Jurkat, Clone E6-1 (cell line): ENCODE measurements around the gene STUB1.

Experiments
- DNase-seq: peaks from one replicate; pipeline ENCODE4 v3.0.0-alpha.2; 2011; ENCODE audit warnings: low read depth, low spot score
- H3K4me3 ChIP-seq: 2 replicates; pipeline ENCODE4 v1.5.1; 2011; ENCODE audit warnings: mild to moderate bottlenecking, low read length, control low read depth, moderate library complexity

STUB1 gene

DNA sequence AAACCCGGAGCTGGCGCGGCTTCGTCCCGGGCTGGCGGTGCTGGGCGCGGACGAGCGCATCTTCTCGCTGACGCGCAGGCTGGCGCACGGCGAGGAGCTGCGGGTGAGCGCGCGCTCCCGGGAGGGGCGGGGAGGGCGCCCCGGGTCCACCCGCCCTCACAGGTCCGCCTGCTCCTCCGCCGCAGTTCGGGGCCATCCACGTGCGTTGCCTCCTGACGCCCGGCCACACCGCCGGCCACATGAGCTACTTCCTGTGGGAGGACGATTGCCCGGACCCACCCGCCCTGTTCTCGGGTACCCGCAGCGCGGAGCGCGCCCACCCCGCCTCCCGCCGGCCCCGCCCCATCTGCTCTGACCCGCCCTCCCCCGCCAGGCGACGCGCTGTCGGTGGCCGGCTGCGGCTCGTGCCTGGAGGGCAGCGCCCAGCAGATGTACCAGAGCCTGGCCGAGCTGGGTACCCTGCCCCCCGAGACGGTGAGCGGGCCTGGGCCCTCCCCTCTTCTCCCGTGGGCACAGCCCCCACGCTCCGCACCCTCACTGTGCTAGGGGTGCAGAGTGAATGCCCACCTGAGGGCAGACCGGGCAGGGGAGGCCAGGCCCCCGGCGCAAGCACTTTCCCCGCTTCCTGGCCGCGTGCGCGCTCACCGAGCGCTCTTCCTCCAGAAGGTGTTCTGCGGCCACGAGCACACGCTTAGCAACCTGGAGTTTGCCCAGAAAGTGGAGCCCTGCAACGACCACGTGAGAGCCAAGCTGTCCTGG is 48.1 kb downstream of the STUB1 start:
- H3K4me3 ChIP-seq = peak overlapping the region; percentile 64
- DNase-seq = peak; percentile 42

DNA sequence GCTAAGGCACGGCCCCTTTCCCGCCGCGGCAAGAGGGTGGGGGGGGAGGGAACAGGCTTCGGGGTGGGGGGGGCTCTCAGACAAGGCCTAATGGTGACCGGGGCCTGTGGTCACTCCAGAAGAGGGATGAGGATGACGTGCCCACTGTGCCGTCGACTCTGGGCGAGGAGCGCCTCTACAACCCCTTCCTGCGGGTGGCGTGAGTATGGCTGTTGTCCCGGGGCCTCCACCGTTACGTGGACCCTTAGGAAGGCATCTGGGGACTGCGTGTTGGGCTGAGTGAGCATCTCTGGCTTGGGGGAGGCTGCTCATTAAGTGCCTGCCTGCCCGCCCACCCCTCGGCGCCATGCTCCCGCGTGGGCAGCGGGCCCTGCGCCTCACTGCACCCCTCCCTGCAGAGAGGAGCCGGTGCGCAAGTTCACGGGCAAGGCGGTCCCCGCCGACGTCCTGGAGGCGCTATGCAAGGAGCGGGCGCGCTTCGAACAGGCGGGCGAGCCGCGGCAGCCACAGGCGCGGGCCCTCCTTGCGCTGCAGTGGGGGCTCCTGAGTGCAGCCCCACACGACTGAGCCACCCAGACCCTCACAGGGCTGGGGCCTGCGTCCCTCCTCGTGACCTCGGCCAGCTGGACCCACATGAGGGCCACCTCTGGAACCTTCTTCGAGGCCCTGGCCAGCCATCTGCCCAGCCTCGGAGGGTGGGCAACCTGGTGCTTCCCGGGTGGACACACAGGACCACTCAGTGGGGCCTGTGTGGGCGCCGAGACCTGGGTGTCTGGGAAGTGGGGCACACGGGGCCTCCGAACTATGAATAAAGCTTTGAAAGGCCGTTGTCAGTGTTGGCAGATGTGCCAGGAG is 48.9 kb downstream of the STUB1 start:
- H3K4me3 ChIP-seq = no peak overlapping the region

DNA sequence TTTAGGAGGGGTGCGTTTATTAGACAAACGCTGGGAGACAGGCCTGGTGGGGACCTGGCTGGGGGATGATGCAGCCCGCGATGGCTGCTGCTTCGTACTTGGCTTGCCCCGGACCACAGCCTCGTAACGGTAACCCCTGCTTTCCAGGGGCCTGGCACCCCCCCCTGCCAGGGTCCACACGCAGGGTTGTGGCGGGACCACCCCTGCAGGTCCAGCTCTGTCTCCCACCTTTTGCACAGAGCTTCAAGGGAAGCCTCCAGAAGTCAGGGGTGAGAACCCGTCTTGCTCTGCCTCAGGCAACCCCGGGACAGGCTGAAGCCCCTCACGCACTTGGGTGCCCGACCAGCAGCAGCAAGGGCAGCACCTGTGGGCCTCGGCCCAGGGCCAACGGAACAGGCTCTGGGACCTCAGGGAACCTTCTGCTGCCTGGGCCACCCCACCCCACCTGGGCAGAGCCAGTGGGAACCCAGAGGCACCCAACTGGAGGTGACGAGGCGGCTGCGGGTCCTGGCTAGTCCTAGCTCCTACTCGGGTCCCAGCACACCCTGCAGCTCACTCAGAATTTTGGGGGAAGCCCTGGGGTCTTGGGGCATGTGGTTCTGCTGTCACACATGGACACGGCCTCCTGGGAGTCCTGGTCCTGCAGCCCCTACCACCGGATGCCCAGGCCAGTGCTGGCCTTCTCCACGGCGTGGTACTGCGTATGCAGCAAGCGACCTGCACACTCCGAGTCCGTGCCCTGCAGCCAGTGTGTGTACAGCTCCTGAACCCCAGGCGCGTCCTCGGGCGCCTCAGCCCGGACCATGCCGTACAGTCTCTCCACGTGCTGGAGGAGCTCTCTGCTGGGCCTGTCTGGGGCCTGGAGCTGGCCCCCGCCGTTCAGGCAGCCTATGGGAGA is 49.8 kb downstream of the STUB1 start:
- H3K4me3 ChIP-seq = no peak overlapping the region
- no peak for DNase-seq

More for the DNA sequence above, 48.9 kb downstream of the STUB1 start:
- DNase-seq = no peak

DNA sequence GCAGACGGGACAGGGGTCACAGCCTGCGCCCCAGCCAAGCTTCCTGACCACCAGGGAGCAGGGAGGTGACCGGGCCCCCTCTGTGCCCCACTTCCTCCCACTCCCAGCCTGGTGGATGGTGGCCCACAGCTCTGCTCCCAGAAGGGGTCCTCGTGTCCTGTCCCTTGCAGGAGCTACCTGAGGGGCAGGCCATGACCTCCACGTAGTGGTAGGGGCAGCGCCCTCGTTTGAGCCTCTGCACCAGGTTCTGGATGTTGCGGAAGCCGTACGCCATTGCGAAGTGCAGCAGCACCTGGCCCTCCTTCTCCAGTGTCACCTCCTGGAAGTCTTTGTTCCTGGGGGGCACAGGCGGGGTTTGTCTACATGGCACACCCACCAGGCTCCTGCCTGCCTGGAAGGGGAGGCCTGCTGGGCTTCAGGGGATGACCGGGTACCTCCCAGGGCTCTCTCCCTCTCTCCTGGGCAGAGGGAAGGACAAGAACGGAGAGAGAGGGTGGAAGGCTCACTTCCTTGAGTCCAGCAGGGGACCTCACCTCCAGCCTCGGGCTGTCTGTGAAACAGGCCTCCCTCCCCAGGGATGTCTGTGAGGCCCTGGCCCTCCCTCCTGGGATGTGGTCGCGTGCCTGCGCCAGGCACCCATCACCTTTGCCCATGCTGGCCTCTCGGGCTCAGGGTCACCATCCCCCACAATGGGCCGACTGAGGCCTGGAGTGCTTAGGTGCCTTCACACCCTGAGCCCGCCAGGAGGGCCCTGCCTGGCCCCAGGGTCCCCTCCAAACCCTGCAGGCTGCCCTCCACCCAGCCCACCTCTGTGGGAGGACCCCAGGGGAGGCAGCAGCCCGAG is 50.7 kb downstream of the STUB1 start:
- no peak overlapping the region for H3K4me3 ChIP-seq
- no peak for DNase-seq

DNA sequence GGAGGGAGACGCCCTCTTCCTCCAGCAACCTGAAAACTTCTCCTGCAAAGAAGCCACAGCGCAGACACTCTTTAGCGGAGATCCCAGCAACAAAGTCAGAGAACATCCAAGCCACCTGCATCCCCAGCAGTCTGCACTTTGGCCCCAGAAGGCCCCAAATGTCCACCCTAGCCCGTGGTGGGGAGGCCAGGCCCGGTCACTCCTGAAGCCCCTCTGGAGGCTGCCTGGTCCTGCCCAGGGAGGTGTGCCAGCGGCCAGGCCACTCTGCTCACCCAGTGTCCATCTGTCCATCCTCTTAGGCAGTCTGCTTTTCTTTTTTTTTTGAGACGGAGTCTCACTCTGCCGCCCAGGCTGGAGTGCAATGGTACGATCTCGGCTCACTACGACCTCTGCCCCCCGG is 52.1 kb downstream of the STUB1 start:
- no peak overlapping the region for H3K4me3 ChIP-seq
- DNase-seq = no peak
